ENCODE results near the gene TP73. TPM values are rescaled to one million over a fixed set of nuclear protein-coding genes. Genes with fewer than 3 reads are reported as not detected.

The TP73 gene
- total RNA-seq, 1 donor from 2014 or later = 2.2 TPM

DNA sequence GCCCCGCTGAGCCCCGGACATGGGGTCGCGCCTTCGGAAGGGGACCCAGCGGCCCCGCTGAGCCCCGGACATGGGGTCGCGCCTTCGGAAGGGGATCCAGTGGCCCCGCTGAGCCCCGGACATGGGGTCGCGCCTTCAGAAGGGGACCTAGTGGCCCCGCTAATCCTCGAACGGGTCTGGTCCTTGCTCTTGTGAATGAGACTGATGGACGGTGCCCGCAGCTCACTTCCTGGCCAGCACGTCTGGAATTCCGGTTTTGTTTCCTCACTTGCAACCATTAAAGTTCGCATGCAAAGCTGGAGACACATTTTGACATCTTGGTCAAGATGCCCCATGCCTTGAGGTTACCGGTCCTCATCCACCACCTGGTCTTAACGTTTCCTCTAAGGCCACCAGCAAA is 8.0 kb upstream of the TP73 start:
- DNase-seq (ENCODE audit: low spot score, unreplicated experiment) = no peak
- Mint-ChIP-seq H3K4me3 (ENCODE audit: low read depth) (no peak overlapping the region), H3K9me3 (ENCODE audit: low read depth) (no peaks in the 10 kb centered on the region), H3K27me3 (no peaks in the 10 kb centered on the region), H3K27ac (no peak overlapping the region), H3K36me3 (ENCODE audit: insufficient read depth) (peaks cover 9% of the 10 kb centered on the region), H3K4me1 (ENCODE audit: low read depth) (peaks cover 5% of the 10 kb centered on the region)
- TF ChIP-seq, protein P1, sequence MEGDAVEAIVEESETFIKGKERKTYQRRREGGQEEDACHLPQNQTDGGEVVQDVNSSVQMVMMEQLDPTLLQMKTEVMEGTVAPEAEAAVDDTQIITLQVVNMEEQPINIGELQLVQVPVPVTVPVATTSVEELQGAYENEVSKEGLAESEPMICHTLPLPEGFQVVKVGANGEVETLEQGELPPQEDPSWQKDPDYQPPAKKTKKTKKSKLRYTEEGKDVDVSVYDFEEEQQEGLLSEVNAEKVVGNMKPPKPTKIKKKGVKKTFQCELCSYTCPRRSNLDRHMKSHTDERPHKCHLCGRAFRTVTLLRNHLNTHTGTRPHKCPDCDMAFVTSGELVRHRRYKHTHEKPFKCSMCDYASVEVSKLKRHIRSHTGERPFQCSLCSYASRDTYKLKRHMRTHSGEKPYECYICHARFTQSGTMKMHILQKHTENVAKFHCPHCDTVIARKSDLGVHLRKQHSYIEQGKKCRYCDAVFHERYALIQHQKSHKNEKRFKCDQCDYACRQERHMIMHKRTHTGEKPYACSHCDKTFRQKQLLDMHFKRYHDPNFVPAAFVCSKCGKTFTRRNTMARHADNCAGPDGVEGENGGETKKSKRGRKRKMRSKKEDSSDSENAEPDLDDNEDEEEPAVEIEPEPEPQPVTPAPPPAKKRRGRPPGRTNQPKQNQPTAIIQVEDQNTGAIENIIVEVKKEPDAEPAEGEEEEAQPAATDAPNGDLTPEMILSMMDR (IDR thresholded peaks at IDR 0.05; ENCODE audit: unreplicated experiment) = no peak

GRCh38 chr1:3645247-3645646 is 7.1 kb upstream of the TP73 start:
- H3K4me3 Mint-ChIP-seq (ENCODE audit: low read depth) = no peak overlapping the region
- no peak overlapping the region for H3K27ac Mint-ChIP-seq
- peaks cover 9% of the 10 kb centered on the region for H3K36me3 Mint-ChIP-seq (ENCODE audit: insufficient read depth)
- peaks cover 4% of the 10 kb centered on the region for H3K27me3 Mint-ChIP-seq
- DNase-seq (ENCODE audit: low spot score, unreplicated experiment) = no peak
- peaks cover 5% of the 10 kb centered on the region for H3K4me1 Mint-ChIP-seq (ENCODE audit: low read depth)
- H3K9me3 Mint-ChIP-seq (ENCODE audit: low read depth) = no peaks in the 10 kb centered on the region
- TF ChIP-seq, protein P1 (IDR thresholded peaks at IDR 0.05; ENCODE audit: unreplicated experiment) = no peak

GRCh38 chr1:3645666-3646355 is 6.5 kb upstream of the TP73 start:
- TF ChIP-seq, protein P1 (IDR thresholded peaks at IDR 0.05; ENCODE audit: unreplicated experiment) = no peak
- Mint-ChIP-seq H3K4me1 (ENCODE audit: low read depth) (peaks cover 5% of the 10 kb centered on the region), H3K4me3 (ENCODE audit: low read depth) (no peak overlapping the region), H3K36me3 (ENCODE audit: insufficient read depth) (peaks cover 9% of the 10 kb centered on the region), H3K27me3 (peaks cover 8% of the 10 kb centered on the region), H3K9me3 (ENCODE audit: low read depth) (no peaks in the 10 kb centered on the region), H3K27ac (no peak overlapping the region)
- no peak for DNase-seq (ENCODE audit: low spot score, unreplicated experiment)

DNA sequence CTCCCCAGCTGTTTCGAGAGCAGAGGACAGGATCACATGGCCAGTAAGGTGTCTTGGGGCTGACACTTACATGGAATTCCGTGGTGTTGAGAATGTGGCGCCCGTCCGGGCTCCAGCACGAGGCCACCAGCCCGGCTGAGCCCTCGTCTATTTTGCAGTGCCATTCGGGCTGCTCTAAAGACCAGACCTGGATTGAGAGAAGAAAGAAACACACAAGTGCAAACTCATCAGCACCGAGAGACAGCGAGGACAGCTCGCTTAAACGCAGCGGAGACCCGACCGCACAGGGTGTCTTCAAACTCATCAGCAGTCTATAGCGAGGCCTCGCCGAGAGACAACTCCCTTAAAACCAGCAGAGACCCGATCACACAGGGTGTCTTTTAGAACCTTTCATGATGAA is 5.7 kb upstream of the TP73 start:
- H3K36me3 Mint-ChIP-seq (ENCODE audit: insufficient read depth) = peaks cover 9% of the 10 kb centered on the region
- no peaks in the 10 kb centered on the region for H3K9me3 Mint-ChIP-seq (ENCODE audit: low read depth)
- H3K27me3 Mint-ChIP-seq = peaks cover 14% of the 10 kb centered on the region
- TF ChIP-seq, protein P1 (IDR thresholded peaks at IDR 0.05; ENCODE audit: unreplicated experiment) = no peak
- no peak for DNase-seq (ENCODE audit: low spot score, unreplicated experiment)
- H3K4me1 Mint-ChIP-seq (ENCODE audit: low read depth) = peaks cover 7% of the 10 kb centered on the region
- no peak overlapping the region for H3K27ac Mint-ChIP-seq
- H3K4me3 Mint-ChIP-seq (ENCODE audit: low read depth) = no peak overlapping the region

DNA sequence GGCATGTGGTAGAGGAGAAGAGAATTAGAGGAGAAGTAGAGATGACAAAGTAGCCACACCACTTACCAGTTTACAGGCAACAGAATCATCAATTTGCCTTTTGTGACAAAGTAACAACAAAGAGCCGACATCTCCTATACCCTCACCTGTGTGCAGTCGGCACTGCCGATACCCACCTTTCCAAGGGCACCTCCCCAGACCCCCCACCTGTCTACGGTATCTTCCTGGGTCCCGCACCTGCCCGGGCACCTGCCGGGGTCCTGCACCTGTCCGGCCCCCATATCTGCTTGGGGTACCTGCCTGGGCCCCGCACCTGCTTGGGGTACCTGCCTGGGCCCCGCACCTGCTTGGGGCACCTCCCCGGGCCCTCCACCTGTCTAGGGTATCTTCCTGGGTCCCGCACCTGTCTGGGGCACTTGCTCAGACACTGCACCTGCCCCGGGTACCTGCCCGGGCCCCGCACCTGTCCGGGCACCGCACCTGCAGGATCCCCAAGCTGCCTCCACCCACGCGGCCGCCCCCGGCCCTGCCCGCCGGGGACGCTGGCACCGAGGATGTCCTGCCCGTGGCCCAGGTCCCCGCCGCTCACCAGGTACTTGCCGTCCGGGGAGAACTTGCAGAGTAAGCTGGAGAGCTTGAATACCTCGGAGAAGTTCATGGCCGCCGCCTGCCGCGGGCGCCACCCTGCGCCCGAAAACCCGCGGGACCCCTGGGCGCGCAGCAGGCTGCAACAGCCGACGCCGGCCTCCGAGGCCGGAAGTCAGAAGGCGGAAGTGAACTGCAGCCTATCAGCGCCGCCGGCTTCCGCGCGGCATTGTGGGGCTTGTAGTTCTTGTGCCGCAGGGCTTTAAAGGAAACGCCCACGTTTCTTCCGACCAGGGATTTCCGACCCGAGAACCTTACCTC is 2.7 kb upstream of the TP73 start, which contains the start of gene WRAP73:
Gene WRAP73 (minus strand): TSS at position 762 of the 906 bp plus-strand sequence. CDS start 104 bp downstream, at position 658.
- Mint-ChIP-seq H3K4me3 (ENCODE audit: low read depth) (peak within 1 kb of the TSS; percentile 74), H3K27me3 (peaks cover 31% of the 10 kb centered on the region), H3K9me3 (ENCODE audit: low read depth) (no peaks in the 10 kb centered on the region), H3K27ac (no peak within 1 kb of the TSS), H3K4me1 (ENCODE audit: low read depth) (peaks cover 7% of the 10 kb centered on the region), H3K36me3 (ENCODE audit: insufficient read depth) (peaks cover 7% of the 10 kb centered on the region)
- TF ChIP-seq, protein P1 (IDR thresholded peaks at IDR 0.05; ENCODE audit: unreplicated experiment) = peak; percentile 33
- DNase-seq (ENCODE audit: low spot score, unreplicated experiment) = peak; percentile 80
